Kidney epithelial cell (primary cell): Measurements from ENCODE around the gene REST. TPM values are rescaled to one million over a fixed set of nuclear protein-coding genes. Genes with fewer than 3 reads are reported as not detected.

Experiments
- DNase-seq: peaks from one replicate; pipeline ENCODE4 v3.0.0-alpha.2; 2010; ENCODE audit warnings: low read depth
- H3K27me3 ChIP-seq: 2 replicates; pipeline ENCODE4 v1.6.0; 2011; ENCODE audit warnings: low read length; ENCODE audit not compliant: control insufficient read depth, insufficient read depth
- H3K36me3 ChIP-seq: 2 replicates; pipeline ENCODE4 v1.5.1; 2011; ENCODE audit warnings: low read length; ENCODE audit not compliant: control insufficient read depth, insufficient read depth
- H3K4me3 ChIP-seq: 2 replicates; pipeline ENCODE4 v1.5.1; 2011; ENCODE audit warnings: low read depth, mild to moderate bottlenecking, control low read depth, low read length
- CTCF ChIP-seq: IDR thresholded peaks from 2 replicates; pipeline ENCODE4 v1.5.1; 2011; ENCODE audit warnings: mild to moderate bottlenecking, moderate library complexity, low read length, control low read depth, inconsistent platforms; ENCODE audit not compliant: insufficient read depth, poor library complexity, severe bottlenecking
- total RNA-seq: library from RNA; depleted of rRNA; stranded (reverse); fragments of >200 nt; gene quantifications from 2 replicates; pipeline ENCODE4 v1.2.3, GENCODE V29; 2015

Gene REST
- total RNA-seq, 1 donor from 2014 or later = 46.0 TPM

- no peak for TF ChIP-seq CTCF
- H3K36me3 ChIP-seq = no peaks in the 10 kb centered on the region
- no peak overlapping the region for H3K4me3 ChIP-seq
- no peak for DNase-seq
- no peaks in the 10 kb centered on the region for H3K27me3 ChIP-seq
These were observed 63.7 kb downstream of the REST start for GRCh38 chr4:56971383-56971782.

GRCh38 chr4:56972389-56972788 lies 64.7 kb downstream of the REST start:
- no peak overlapping the region for H3K4me3 ChIP-seq
- H3K27me3 ChIP-seq = no peaks in the 10 kb centered on the region
- DNase-seq = no peak
- no peaks in the 10 kb centered on the region for H3K36me3 ChIP-seq
- TF ChIP-seq CTCF = no peak

- no peak for DNase-seq
- H3K4me3 ChIP-seq = no peak overlapping the region
- no peak for TF ChIP-seq CTCF
- H3K36me3 ChIP-seq = no peaks in the 10 kb centered on the region
- no peaks in the 10 kb centered on the region for H3K27me3 ChIP-seq
These were observed 65.1 kb downstream of the REST start for GRCh38 chr4:56972809-56973208.

- no peak overlapping the region for H3K4me3 ChIP-seq
- no peak for TF ChIP-seq CTCF
- no peaks in the 10 kb centered on the region for H3K27me3 ChIP-seq
- DNase-seq = no peak
- no peaks in the 10 kb centered on the region for H3K36me3 ChIP-seq
These were observed 65.6 kb downstream of the REST start for GRCh38 chr4:56973336-56973735.

- TF ChIP-seq CTCF = no peak
- Histone ChIP-seq H3K36me3 (no peaks in the 10 kb centered on the region), H3K27me3 (no peaks in the 10 kb centered on the region), H3K4me3 (peak overlapping the region; percentile 88)
- no peak for DNase-seq
These were observed 68.7 kb downstream of the REST start for GRCh38 chr4:56976283-56976836.

GRCh38 chr4:56976837-56977320 lies 69.2 kb downstream of the REST start:
- Histone ChIP-seq H3K36me3 (no peaks in the 10 kb centered on the region), H3K27me3 (no peaks in the 10 kb centered on the region), H3K4me3 (peak overlapping the region; percentile 88)
- no peak for DNase-seq
- TF ChIP-seq CTCF = no peak
